H9 (cell line): ENCODE measurements around the gene DUSP23. TPM values are rescaled to one million over a fixed set of nuclear protein-coding genes. Genes with fewer than 3 reads are reported as not detected.

Experiments used
- DNase-seq: peaks from one replicate; pipeline ENCODE4 v3.0.0-alpha.2; 2017
- H2AFZ ChIP-seq: one replicate; pipeline ENCODE4 v1.6.1; 2013; ENCODE audit warnings: mild to moderate bottlenecking, low read length, control low read depth, moderate library complexity
- H2AK5ac ChIP-seq: 2 replicates; pipeline ENCODE4 v1.6.1; 2013; ENCODE audit warnings: low read length, control low read depth, mixed read lengths; ENCODE audit not compliant: insufficient read length
- H2BK120ac ChIP-seq: one replicate; pipeline ENCODE4 v1.6.1; 2013; ENCODE audit warnings: low read depth, mild to moderate bottlenecking, low read length, control low read depth, inconsistent platforms; ENCODE audit not compliant: poor library complexity, severe bottlenecking
- H2BK12ac ChIP-seq: 2 replicates; pipeline ENCODE4 v1.6.1; 2013; ENCODE audit warnings: low read length, control low read depth, mixed read lengths, low read depth; ENCODE audit not compliant: insufficient read length
- H2BK15ac ChIP-seq: 2 replicates; pipeline ENCODE4 v1.6.1; 2013; ENCODE audit warnings: low read depth, low read length, control low read depth
- H2BK20ac ChIP-seq: one replicate; pipeline ENCODE4 v1.6.1; 2013; ENCODE audit warnings: low read depth, mild to moderate bottlenecking, low read length, control low read depth, inconsistent platforms; ENCODE audit not compliant: poor library complexity, severe bottlenecking
- H2BK5ac ChIP-seq: 2 replicates; pipeline ENCODE4 v1.6.1; 2013; ENCODE audit warnings: low read length, control low read depth, mixed read lengths; ENCODE audit not compliant: insufficient read length
- H3K14ac ChIP-seq: 2 replicates; pipeline ENCODE4 v1.6.1; 2013; ENCODE audit warnings: low read length, control low read depth; ENCODE audit not compliant: insufficient read depth
- H3K18ac ChIP-seq: 2 replicates; pipeline ENCODE4 v1.6.1; 2013; ENCODE audit warnings: low read depth, mild to moderate bottlenecking, mixed read lengths, low read length, control low read depth; ENCODE audit not compliant: insufficient read length
- H3K23ac ChIP-seq: 2 replicates; pipeline ENCODE4 v1.6.1; 2013; ENCODE audit warnings: low read length, control low read depth, mixed read lengths, low read depth; ENCODE audit not compliant: insufficient read length
- H3K23me2 ChIP-seq: 2 replicates; pipeline ENCODE4 v1.6.1; 2013; ENCODE audit warnings: low read depth, mild to moderate bottlenecking, mixed read lengths, low read length, control low read depth; ENCODE audit not compliant: insufficient read length, poor library complexity, severe bottlenecking
- H3K27ac ChIP-seq: 2 replicates; pipeline ENCODE4 v1.5.1; 2013; ENCODE audit warnings: low read length, control low read depth, mixed read lengths, low read depth; ENCODE audit not compliant: insufficient read length
- H3K27me3 ChIP-seq: 2 replicates; pipeline ENCODE4 v1.6.1; 2013; ENCODE audit warnings: low read length, control low read depth, inconsistent platforms; ENCODE audit not compliant: insufficient read depth
- H3K4ac ChIP-seq: 2 replicates; pipeline ENCODE4 v1.6.1; 2013; ENCODE audit warnings: low read depth, mild to moderate bottlenecking, control low read depth, inconsistent platforms, low read length, moderate library complexity
- H3K4me1 ChIP-seq: 2 replicates; pipeline ENCODE4 v1.6.1; 2013; ENCODE audit warnings: low read length, control low read depth, inconsistent platforms; ENCODE audit not compliant: insufficient read depth
- H3K4me2 ChIP-seq: 2 replicates; pipeline ENCODE4 v1.6.1; 2013; ENCODE audit warnings: low read length, control low read depth, mixed read lengths; ENCODE audit not compliant: insufficient read length, insufficient read depth
- H3K56ac ChIP-seq: 2 replicates; pipeline ENCODE4 v1.6.1; 2013; ENCODE audit warnings: low read depth, mild to moderate bottlenecking, mixed read lengths, low read length, control low read depth; ENCODE audit not compliant: insufficient read length
- H3K79me1 ChIP-seq: 2 replicates; pipeline ENCODE4 v1.6.1; 2013; ENCODE audit warnings: low read depth, mild to moderate bottlenecking, moderate library complexity, low read length, control low read depth, inconsistent platforms; ENCODE audit not compliant: insufficient read depth, poor library complexity, severe bottlenecking
- H3K79me2 ChIP-seq: 2 replicates; pipeline ENCODE4 v1.6.1; 2013; ENCODE audit warnings: low read length, control low read depth, inconsistent platforms; ENCODE audit not compliant: insufficient read depth
- H3K9ac ChIP-seq: 2 replicates; pipeline ENCODE4 v1.6.1; 2013; ENCODE audit warnings: low read length, control low read depth, mixed read lengths; ENCODE audit not compliant: insufficient read length; ENCODE audit errors: extremely low read depth
- H3K9me3 ChIP-seq: one replicate; pipeline ENCODE4 v1.6.1; 2013; ENCODE audit warnings: low read depth, low read length, inconsistent platforms; ENCODE audit not compliant: control insufficient read depth
- H3T11ph ChIP-seq: one replicate; pipeline ENCODE4 v1.6.1; 2013; ENCODE audit warnings: mild to moderate bottlenecking, low read length, control low read depth, inconsistent platforms
- H4K20me1 ChIP-seq: one replicate; pipeline ENCODE4 v1.6.1; 2013; ENCODE audit not compliant: control insufficient read depth, insufficient read length, insufficient read depth
- H4K5ac ChIP-seq: 2 replicates; pipeline ENCODE4 v1.6.1; 2013; ENCODE audit warnings: low read depth, mild to moderate bottlenecking, mixed read lengths, low read length, control low read depth; ENCODE audit not compliant: insufficient read length
- H4K8ac ChIP-seq: replicated peaks from 2 replicates; pipeline ENCODE4 v1.6.1; 2013; ENCODE audit warnings: low read length, control low read depth, mixed read lengths, low read depth; ENCODE audit not compliant: insufficient read length
- H4K91ac ChIP-seq: 2 replicates; pipeline ENCODE4 v1.6.1; 2013; ENCODE audit warnings: low read depth, mild to moderate bottlenecking, moderate library complexity, mixed read lengths, low read length, control low read depth; ENCODE audit not compliant: insufficient read length
- H3K27ac Mint-ChIP-seq, 3 experiments: 2 replicates in 2 of 3; 3 replicates in 1 of 3; pipeline ENCODE4 v1.8.0; 2020 to 2021; ENCODE audit warnings: mixed read lengths in 3 of 3, mild to moderate bottlenecking in 1 of 3, moderate library complexity in 1 of 3
- H3K27me3 Mint-ChIP-seq: 2 replicates; pipeline ENCODE4 v1.8.0; 2021; ENCODE audit warnings: low read depth, mild to moderate bottlenecking, moderate library complexity, mixed read lengths
- H3K36me3 Mint-ChIP-seq, 3 experiments: 2 replicates in 2 of 3; 3 replicates in 1 of 3; pipeline ENCODE4 v1.8.0; 2020 to 2021; ENCODE audit warnings: low read depth in 3 of 3, mixed read lengths in 3 of 3; ENCODE audit not compliant: insufficient read depth in 1 of 3
- H3K4me1 Mint-ChIP-seq, 2 experiments: 2 replicates each; pipeline ENCODE4 v1.8.0; 2020; ENCODE audit warnings: mixed read lengths in 2 of 2
- H3K4me3 Mint-ChIP-seq, 2 experiments: 2 replicates in 1 of 2; 3 replicates in 1 of 2; pipeline ENCODE4 v1.8.0; 2020 to 2021; ENCODE audit warnings: mild to moderate bottlenecking in 2 of 2, mixed read lengths in 2 of 2, moderate library complexity in 1 of 2
- H3K9me3 Mint-ChIP-seq, 2 experiments: 2 replicates in 1 of 2; 3 replicates in 1 of 2; pipeline ENCODE4 v1.8.0; 2020; ENCODE audit warnings: mild to moderate bottlenecking in 2 of 2, mixed read lengths in 2 of 2, moderate library complexity in 1 of 2
- WGBS: extraction: QIAGEN DNeasy Blood & Tissue Kit; methylation state at CpG from one replicate; pipeline ENCODE4 v1.1.7; 2013; ENCODE audit warnings: missing lambda C conversion rate, low lambda C conversion rate, mixed read lengths; ENCODE audit not compliant: insufficient read length; ENCODE audit errors: extremely low coverage; 5-methylcytosine and 5-hydroxymethylcytosine counted together
- long read RNA-seq: library from polyadenylated mRNA; unstranded; transcript quantifications from one replicate; pipeline ENCODE4 v2.0.0, GENCODE V29; 2020
- total RNA-seq: library from RNA; stranded (reverse); gene quantifications from 2 replicates; pipeline ENCODE4 v1.2.1, GENCODE V29; 2021
- TF ChIP-seq, protein P1 (sequence below): fragments of 200-600 bp; sonication (generic); conservative IDR thresholded peaks from 3 replicates; pipeline ENCODE4 v1.8.0; 2021; ENCODE audit warnings: antibody characterized with exemption, mild to moderate bottlenecking

The DUSP23 gene
- 25.0 and 27.3 TPM in 2 replicates for total RNA-seq
- long read RNA-seq, transcript DUSP23-201 (2 exons, 756 nt), result major isoform, 13 of 24 reads
- long read RNA-seq, transcript DUSP23-202 (3 exons, 694 nt), result minor isoform, 8 of 24 reads
- long read RNA-seq, partial matches to known transcripts, result 2 of 24 reads
- long read RNA-seq, other reads (novel, unspliced or antisense), result 0 of 24 reads

DNA sequence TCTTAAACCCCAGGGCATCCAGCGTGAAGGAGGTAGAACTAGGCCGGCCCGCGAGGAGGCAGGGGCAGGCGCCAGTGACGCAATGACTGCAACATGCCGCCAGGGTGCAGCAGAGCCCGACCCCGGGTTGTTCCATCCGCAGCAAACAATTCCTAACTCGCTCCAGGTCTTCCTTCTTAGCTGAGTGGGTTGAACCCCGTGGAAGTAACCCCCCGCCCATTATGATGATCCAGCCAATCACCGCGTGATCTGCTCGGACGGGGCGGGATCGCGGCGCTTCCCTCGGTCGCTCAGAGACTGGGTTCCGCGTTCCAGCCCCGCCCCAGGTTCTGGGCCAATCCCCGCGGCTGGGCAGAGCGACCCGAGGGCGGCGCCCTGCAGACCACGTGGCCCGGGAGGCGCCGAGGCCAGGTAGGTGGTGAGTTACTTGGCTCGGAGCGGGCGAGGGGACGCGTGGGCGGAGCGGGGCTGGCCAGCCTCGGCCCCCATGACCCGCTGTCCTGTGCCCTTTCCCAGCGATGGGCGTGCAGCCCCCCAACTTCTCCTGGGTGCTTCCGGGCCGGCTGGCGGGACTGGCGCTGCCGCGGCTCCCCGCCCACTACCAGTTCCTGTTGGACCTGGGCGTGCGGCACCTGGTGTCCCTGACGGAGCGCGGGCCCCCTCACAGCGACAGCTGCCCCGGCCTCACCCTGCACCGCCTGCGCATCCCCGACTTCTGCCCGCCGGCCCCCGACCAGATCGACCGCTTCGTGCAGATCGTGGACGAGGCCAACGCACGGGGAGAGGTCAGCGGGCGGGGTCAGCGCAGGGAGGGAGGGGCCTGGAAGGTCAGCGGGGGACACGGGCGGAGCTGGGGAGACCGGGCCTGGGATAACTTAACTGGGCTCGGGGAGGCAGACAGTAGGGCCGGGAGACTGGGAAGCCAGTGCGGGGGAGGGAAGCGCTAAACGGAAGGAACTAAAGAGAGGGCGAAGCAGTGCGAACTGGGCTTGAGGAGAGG is at the start of gene DUSP23:
Gene DUSP23 (plus strand): TSS at position 380 of the 1,000 bp plus-strand sequence. CDS start 139 bp downstream, at position 519.
- Histone ChIP-seq H3K9me3 (no peaks in the 10 kb centered on the region), H2BK5ac (no peak within 1 kb of the TSS), H2AK5ac (no peak within 1 kb of the TSS), H3K9ac (no peak within 1 kb of the TSS), H4K5ac (no peak within 1 kb of the TSS), H3K27me3 (no peaks in the 10 kb centered on the region), H3K23me2 (no peaks in the 10 kb centered on the region), H3K23ac (no peak within 1 kb of the TSS), H3K79me2 (no peaks in the 10 kb centered on the region), H2BK12ac (no peak within 1 kb of the TSS), H3K56ac (no peak within 1 kb of the TSS), H4K8ac (no peak within 1 kb of the TSS), H2AFZ (no peak within 1 kb of the TSS), H4K20me1 (no peaks in the 10 kb centered on the region), H3K4ac (no peak within 1 kb of the TSS), H4K91ac (no peak within 1 kb of the TSS), H3T11ph (no peak within 1 kb of the TSS), H3K27ac (no peak within 1 kb of the TSS), H3K79me1 (no peaks in the 10 kb centered on the region), H3K4me2 (peak within 1 kb of the TSS; percentile 38), H2BK15ac (no peak within 1 kb of the TSS), H3K4me1 (peaks cover 5% of the 10 kb centered on the region; the same call in 1 of the 2 replicates), H2BK20ac (no peak within 1 kb of the TSS), H2BK120ac (no peak within 1 kb of the TSS), H3K14ac (peak within 1 kb of the TSS; percentile 18; the same call in 1 of the 2 replicates), H3K18ac (no peak within 1 kb of the TSS)
- Mint-ChIP-seq H3K27ac (no peak within 1 kb of the TSS), H3K4me3 (peak within 1 kb of the TSS; percentile 69 to 88), H3K27me3 (peaks cover 11% of the 10 kb centered on the region), H3K36me3 (peaks cover 7 to 21% (median 18%) of the 10 kb centered on the region in 3 experiments), H3K4me1 (peaks cover 26% of the 10 kb centered on the region in 2 experiments), H3K9me3 (peaks cover 0 to 3% of the 10 kb centered on the region in 2 experiments; a peak in 1 of 5 replicates)
- peak; percentile 99 for DNase-seq
- TF ChIP-seq, protein P1, sequence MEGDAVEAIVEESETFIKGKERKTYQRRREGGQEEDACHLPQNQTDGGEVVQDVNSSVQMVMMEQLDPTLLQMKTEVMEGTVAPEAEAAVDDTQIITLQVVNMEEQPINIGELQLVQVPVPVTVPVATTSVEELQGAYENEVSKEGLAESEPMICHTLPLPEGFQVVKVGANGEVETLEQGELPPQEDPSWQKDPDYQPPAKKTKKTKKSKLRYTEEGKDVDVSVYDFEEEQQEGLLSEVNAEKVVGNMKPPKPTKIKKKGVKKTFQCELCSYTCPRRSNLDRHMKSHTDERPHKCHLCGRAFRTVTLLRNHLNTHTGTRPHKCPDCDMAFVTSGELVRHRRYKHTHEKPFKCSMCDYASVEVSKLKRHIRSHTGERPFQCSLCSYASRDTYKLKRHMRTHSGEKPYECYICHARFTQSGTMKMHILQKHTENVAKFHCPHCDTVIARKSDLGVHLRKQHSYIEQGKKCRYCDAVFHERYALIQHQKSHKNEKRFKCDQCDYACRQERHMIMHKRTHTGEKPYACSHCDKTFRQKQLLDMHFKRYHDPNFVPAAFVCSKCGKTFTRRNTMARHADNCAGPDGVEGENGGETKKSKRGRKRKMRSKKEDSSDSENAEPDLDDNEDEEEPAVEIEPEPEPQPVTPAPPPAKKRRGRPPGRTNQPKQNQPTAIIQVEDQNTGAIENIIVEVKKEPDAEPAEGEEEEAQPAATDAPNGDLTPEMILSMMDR, result peak; percentile 94
- no CpG with 5 or more reads among the region's 88 CpGs for WGBS
